GM23338 (cell line): Measurements from ENCODE around the gene NTM. TPM values are rescaled to one million over a fixed set of nuclear protein-coding genes. Genes with fewer than 3 reads are reported as not detected.

Source experiments
- ATAC-seq: fragments of 200-7000 bp; cut with Tn5 transposase; 3 replicates; pipeline ENCODE4 v1.9.1; 2020
- DNase-seq: peaks from one replicate; pipeline ENCODE4 v3.0.0-alpha.2; 2015; ENCODE audit warnings: low spot score
- H2AFZ ChIP-seq: fragments of 200-600 bp; sonication (generic); 2 replicates; pipeline ENCODE4 v1.8.0; 2016; ENCODE audit warnings: antibody characterized with exemption, mild to moderate bottlenecking, moderate library complexity
- H3F3A ChIP-seq: fragments of 200-600 bp; sonication (generic); replicated peaks from 2 replicates; pipeline ENCODE4 v1.8.0; 2017; ENCODE audit warnings: antibody characterized with exemption, mixed run types, low read depth
- H3K27ac ChIP-seq: fragments of 200-600 bp; sonication (generic); 2 replicates; pipeline ENCODE4 v1.6.1; 2016; ENCODE audit warnings: low read depth
- H3K27me3 ChIP-seq: fragments of 200-600 bp; sonication (generic); 2 replicates; pipeline ENCODE4 v1.8.0; 2016; ENCODE audit warnings: mild to moderate bottlenecking, mixed run types, moderate library complexity; ENCODE audit not compliant: insufficient read depth
- H3K36me3 ChIP-seq: fragments of 200-600 bp; sonication (generic); 2 replicates; pipeline ENCODE4 v1.8.0; 2016; ENCODE audit warnings: mild to moderate bottlenecking; ENCODE audit not compliant: insufficient read depth
- H3K4me1 ChIP-seq: fragments of 200-600 bp; sonication (generic); 2 replicates; pipeline ENCODE4 v1.8.0; 2016; ENCODE audit warnings: mild to moderate bottlenecking, moderate library complexity; ENCODE audit not compliant: insufficient read depth
- H3K4me2 ChIP-seq: fragments of 200-600 bp; sonication (generic); 2 replicates; pipeline ENCODE4 v1.7.1; 2017; ENCODE audit warnings: mixed run types
- H3K4me3 ChIP-seq: fragments of 200-600 bp; sonication (generic); 2 replicates; pipeline ENCODE4 v1.6.1; 2016; ENCODE audit warnings: mixed run types
- H3K79me2 ChIP-seq: fragments of 200-600 bp; sonication (generic); replicated peaks from 2 replicates; pipeline ENCODE4 v1.8.0; 2017; ENCODE audit warnings: mild to moderate bottlenecking; ENCODE audit not compliant: insufficient read depth
- H3K9me2 ChIP-seq: fragments of 200-600 bp; sonication (generic); 2 replicates; pipeline ENCODE4 v1.8.0; 2017; ENCODE audit not compliant: insufficient read depth
- H4K20me1 ChIP-seq: fragments of 200-600 bp; sonication (generic); replicated peaks from 2 replicates; pipeline ENCODE4 v1.8.0; 2017; ENCODE audit warnings: mild to moderate bottlenecking; ENCODE audit not compliant: insufficient read depth
- H3K27ac Mint-ChIP-seq: 2 replicates; pipeline ENCODE4 v1.8.0; 2020; ENCODE audit warnings: inconsistent platforms, mild to moderate bottlenecking, moderate library complexity, mixed read lengths
- H3K27me3 Mint-ChIP-seq: 3 replicates; pipeline ENCODE4 v1.8.0; 2022; ENCODE audit warnings: low read depth, mild to moderate bottlenecking, moderate library complexity, mixed read lengths, inconsistent platforms; ENCODE audit not compliant: insufficient read depth, poor library complexity
- H3K36me3 Mint-ChIP-seq: 3 replicates; pipeline ENCODE4 v1.8.0; 2021; ENCODE audit warnings: low read depth, mild to moderate bottlenecking, inconsistent platforms, moderate library complexity, mixed read lengths
- H3K4me1 Mint-ChIP-seq: 3 replicates; pipeline ENCODE4 v1.8.0; 2020; ENCODE audit warnings: mild to moderate bottlenecking, inconsistent platforms, mixed read lengths
- H3K4me3 Mint-ChIP-seq: 3 replicates; pipeline ENCODE4 v1.8.0; 2021; ENCODE audit warnings: moderate library complexity, mild to moderate bottlenecking, inconsistent platforms, mixed read lengths
- H3K9me3 Mint-ChIP-seq: 3 replicates; pipeline ENCODE4 v1.8.0; 2020; ENCODE audit warnings: moderate library complexity, mild to moderate bottlenecking, inconsistent platforms, mixed read lengths
- CREB1 ChIP-seq: fragments of 250-450 bp; sonication (Bioruptor Pico); IDR thresholded peaks from 2 replicates; pipeline ENCODE4 v1.5.0; 2020; ENCODE audit warnings: low read depth, mild to moderate bottlenecking, moderate library complexity
- CTCF ChIP-seq, 2 experiments: fragments of 200-600 bp in 1 of 2; sonication (generic) in 1 of 2; conservative IDR thresholded peaks; 2 replicates each; pipeline versions ENCODE4 v1.5.1 to v1.6.1; 2016 to 2017; ENCODE audit warnings: antibody characterized with exemption in 2 of 2, low read depth in 2 of 2, mild to moderate bottlenecking in 2 of 2, moderate library complexity in 1 of 2
- EZH2 ChIP-seq: fragments of 200-600 bp; sonication (generic); IDR thresholded peaks from one replicate; pipeline ENCODE4 v1.8.0; 2017; ENCODE audit warnings: antibody characterized with exemption, mild to moderate bottlenecking, low read depth; ENCODE audit not compliant: unreplicated experiment
- EZH2phosphoT487 ChIP-seq: fragments of 200-600 bp; sonication (generic); IDR thresholded peaks from one replicate; pipeline ENCODE4 v1.8.1; 2018; ENCODE audit warnings: antibody characterized with exemption; ENCODE audit not compliant: unreplicated experiment
- JUNB ChIP-seq: IDR thresholded peaks from one replicate; pipeline ENCODE4 v1.6.1; 2016; ENCODE audit warnings: antibody characterized with exemption; ENCODE audit not compliant: unreplicated experiment
- NANOG ChIP-seq: IDR thresholded peaks from 2 replicates; pipeline ENCODE4 v1.6.1; 2016; ENCODE audit warnings: antibody characterized with exemption, borderline replicate concordance
- POLR2AphosphoS5 ChIP-seq: IDR thresholded peaks from 2 replicates; pipeline ENCODE4 v1.6.1; 2016; ENCODE audit warnings: antibody characterized with exemption, low read depth
- STAT1 ChIP-seq: IDR thresholded peaks from one replicate; pipeline ENCODE4 v1.6.1; 2016; ENCODE audit warnings: antibody characterized with exemption; ENCODE audit not compliant: unreplicated experiment
- ZNF114 ChIP-seq: fragments of 250-450 bp; sonication (Bioruptor Pico); IDR thresholded peaks from 2 replicates; pipeline ENCODE4 v1.5.0; 2020; ENCODE audit warnings: mild to moderate bottlenecking, moderate library complexity
- ZNF331 ChIP-seq: fragments of 250-450 bp; sonication (Bioruptor Pico); IDR thresholded peaks from 2 replicates; pipeline ENCODE4 v1.5.0; 2020; ENCODE audit warnings: low read depth, mild to moderate bottlenecking, moderate library complexity
- polyA plus RNA-seq: library from polyadenylated mRNA; unstranded; fragments of >200 nt; fragmentation: Nextera tagmentation; extraction: Ambion mirVana; gene quantifications from 2 replicates; pipeline ENCODE4 v1.2.1, GENCODE V29; 2016
- total RNA-seq: library from RNA; depleted of rRNA; stranded (reverse); fragments of >200 nt; shearing (Covaris generic); gene quantifications from 2 replicates; pipeline ENCODE4 v1.2.3, GENCODE V29; 2014
- TF ChIP-seq, protein P1 (sequence below): fragments of 250-450 bp; sonication (Bioruptor Pico); IDR thresholded peaks from 2 replicates; pipeline ENCODE4 v1.5.0; 2020; ENCODE audit warnings: mild to moderate bottlenecking, moderate library complexity

The NTM gene
- total and polyA plus RNA-seq, 2 experiments from 2014 or later, result 10.6 to 14.6 TPM

DNA sequence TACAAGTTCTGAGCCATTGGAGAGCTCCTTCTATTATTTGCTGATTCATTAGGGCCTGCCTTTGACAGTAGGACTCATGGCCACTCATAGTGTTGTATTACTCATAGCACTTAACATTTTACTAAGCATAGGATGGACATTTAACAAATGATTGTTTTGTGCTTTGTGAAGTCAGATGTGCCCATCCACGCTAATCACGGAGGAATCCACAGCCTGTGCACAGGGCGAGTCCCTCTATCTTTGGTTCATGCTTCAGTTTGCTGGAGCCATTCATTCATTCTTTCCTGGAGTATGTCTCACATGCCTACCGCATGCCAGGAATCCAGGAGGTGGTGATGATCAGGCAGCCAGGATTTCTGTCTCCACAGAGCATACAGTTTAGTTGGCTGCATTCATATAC, 254.1 kb downstream of the NTM start:
- Histone ChIP-seq H3K4me3 (no peak overlapping the region), H3K27ac (no peak overlapping the region), H3K4me2 (no peak overlapping the region), H3K9me2 (no peaks in the 10 kb centered on the region), H3K27me3 (no peaks in the 10 kb centered on the region), H3K4me1 (no peaks in the 10 kb centered on the region), H2AFZ (no peak overlapping the region), H3K36me3 (no peaks in the 10 kb centered on the region), H4K20me1 (no peaks in the 10 kb centered on the region), H3F3A (no peaks in the 10 kb centered on the region), H3K79me2 (no peaks in the 10 kb centered on the region)
- Mint-ChIP-seq H3K36me3 (no peaks in the 10 kb centered on the region), H3K27me3 (peaks cover 4% of the 10 kb centered on the region), H3K27ac (no peak overlapping the region), H3K9me3 (no peaks in the 10 kb centered on the region), H3K4me3 (no peak overlapping the region), H3K4me1 (peaks cover 9% of the 10 kb centered on the region; the same call in 2 of the 3 replicates)
- no peak for ATAC-seq
- no peak for DNase-seq
- TF ChIP-seq EZH2phosphoT487 (no peak), POLR2AphosphoS5 (no peak), EZH2 (no peak), STAT1 (no peak), NANOG (no peak), CTCF (conservative IDR thresholded peaks at IDR 0.05; ENCODE audit: low read depth in 2 of 2) (no peak), JUNB (no peak), CREB1 (no peak), ZNF331 (CRISPR knock-in tag) (no peak), ZNF114 (CRISPR knock-in tag) (no peak)
- TF ChIP-seq, protein P1, sequence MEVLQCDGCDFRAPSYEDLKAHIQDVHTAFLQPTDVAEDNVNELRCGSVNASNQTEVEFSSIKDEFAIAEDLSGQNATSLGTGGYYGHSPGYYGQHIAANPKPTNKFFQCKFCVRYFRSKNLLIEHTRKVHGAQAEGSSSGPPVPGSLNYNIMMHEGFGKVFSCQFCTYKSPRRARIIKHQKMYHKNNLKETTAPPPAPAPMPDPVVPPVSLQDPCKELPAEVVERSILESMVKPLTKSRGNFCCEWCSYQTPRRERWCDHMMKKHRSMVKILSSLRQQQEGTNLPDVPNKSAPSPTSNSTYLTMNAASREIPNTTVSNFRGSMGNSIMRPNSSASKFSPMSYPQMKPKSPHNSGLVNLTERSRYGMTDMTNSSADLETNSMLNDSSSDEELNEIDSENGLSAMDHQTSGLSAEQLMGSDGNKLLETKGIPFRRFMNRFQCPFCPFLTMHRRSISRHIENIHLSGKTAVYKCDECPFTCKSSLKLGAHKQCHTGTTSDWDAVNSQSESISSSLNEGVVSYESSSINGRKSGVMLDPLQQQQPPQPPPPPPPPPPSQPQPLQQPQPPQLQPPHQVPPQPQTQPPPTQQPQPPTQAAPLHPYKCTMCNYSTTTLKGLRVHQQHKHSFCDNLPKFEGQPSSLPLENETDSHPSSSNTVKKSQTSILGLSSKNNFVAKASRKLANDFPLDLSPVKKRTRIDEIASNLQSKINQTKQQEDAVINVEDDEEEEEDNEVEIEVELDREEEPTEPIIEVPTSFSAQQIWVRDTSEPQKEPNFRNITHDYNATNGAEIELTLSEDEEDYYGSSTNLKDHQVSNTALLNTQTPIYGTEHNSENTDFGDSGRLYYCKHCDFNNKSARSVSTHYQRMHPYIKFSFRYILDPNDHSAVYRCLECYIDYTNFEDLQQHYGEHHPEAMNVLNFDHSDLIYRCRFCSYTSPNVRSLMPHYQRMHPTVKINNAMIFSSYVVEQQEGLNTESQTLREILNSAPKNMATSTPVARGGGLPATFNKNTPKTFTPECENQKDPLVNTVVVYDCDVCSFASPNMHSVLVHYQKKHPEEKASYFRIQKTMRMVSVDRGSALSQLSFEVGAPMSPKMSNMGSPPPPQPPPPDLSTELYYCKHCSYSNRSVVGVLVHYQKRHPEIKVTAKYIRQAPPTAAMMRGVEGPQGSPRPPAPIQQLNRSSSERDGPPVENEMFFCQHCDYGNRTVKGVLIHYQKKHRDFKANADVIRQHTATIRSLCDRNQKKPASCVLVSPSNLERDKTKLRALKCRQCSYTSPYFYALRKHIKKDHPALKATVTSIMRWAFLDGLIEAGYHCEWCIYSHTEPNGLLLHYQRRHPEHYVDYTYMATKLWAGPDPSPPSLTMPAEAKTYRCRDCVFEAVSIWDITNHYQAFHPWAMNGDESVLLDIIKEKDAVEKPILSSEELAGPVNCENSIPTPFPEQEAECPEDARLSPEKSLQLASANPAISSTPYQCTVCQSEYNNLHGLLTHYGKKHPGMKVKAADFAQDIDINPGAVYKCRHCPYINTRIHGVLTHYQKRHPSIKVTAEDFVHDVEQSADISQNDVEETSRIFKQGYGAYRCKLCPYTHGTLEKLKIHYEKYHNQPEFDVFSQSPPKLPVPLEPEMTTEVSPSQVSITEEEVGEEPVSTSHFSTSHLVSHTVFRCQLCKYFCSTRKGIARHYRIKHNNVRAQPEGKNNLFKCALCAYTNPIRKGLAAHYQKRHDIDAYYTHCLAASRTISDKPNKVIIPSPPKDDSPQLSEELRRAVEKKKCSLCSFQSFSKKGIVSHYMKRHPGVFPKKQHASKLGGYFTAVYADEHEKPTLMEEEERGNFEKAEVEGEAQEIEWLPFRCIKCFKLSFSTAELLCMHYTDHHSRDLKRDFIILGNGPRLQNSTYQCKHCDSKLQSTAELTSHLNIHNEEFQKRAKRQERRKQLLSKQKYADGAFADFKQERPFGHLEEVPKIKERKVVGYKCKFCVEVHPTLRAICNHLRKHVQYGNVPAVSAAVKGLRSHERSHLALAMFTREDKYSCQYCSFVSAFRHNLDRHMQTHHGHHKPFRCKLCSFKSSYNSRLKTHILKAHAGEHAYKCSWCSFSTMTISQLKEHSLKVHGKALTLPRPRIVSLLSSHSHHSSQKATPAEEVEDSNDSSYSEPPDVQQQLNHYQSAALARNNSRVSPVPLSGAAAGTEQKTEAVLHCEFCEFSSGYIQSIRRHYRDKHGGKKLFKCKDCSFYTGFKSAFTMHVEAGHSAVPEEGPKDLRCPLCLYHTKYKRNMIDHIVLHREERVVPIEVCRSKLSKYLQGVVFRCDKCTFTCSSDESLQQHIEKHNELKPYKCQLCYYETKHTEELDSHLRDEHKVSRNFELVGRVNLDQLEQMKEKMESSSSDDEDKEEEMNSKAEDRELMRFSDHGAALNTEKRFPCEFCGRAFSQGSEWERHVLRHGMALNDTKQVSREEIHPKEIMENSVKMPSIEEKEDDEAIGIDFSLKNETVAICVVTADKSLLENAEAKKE (CRISPR knock-in tag), result no peak
